HCT116 (cell line): ENCODE data around the gene PIGM.

ENCODE experiments used
- EZH2 ChIP-seq: fragments of 200-600 bp; sonication (generic); IDR thresholded peaks from 2 replicates; pipeline ENCODE4 v1.6.1; 2017; ENCODE audit warnings: antibody characterized with exemption, mixed run types
- POLR2A ChIP-seq: IDR thresholded peaks from 2 replicates; pipeline ENCODE4 v1.7.0; 2011; ENCODE audit warnings: borderline replicate concordance; ENCODE audit not compliant: insufficient read depth, insufficient read length; ENCODE audit errors: extremely low read depth
- REST ChIP-seq: IDR thresholded peaks from 2 replicates; pipeline ENCODE4 v1.6.1; 2012; ENCODE audit warnings: low read depth

GRCh38 chr1:159990005-159990404 is 41.8 kb downstream of the PIGM start:
- TF ChIP-seq REST = no peak
- no peak for TF ChIP-seq POLR2A
- no peak for TF ChIP-seq EZH2
